ENCODE data around the gene LGI1. TPM values are rescaled to one million over a fixed set of nuclear protein-coding genes. Genes with fewer than 3 reads are reported as not detected.

Gene LGI1
- total RNA-seq, 2 donors from 2014 or later, result 0.60 to 2.6 TPM

DNA sequence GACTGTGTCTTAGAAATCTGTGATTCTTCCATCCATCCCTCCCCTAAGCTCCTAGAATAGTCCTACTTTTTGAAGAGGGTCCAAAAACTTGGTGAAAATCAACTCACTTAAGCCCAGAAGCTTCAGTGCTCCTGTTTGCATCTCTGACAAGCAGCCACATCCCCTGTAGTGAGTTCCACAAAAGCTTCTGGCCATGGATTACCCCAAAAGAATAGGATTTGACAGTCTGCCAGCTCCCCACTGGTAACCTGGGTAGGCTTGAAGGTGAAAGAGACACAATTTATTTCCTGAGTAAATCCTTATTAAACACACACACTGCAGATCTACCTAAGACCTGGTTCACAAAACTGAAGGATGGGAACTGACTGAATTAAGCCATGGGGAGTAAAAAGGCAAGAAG lies 46.5 kb downstream of the LGI1 start:
- Histone ChIP-seq H3K36me3 (ENCODE audit: control insufficient read depth, insufficient read depth, low read length) (no peaks in the 10 kb centered on the region), H3K27ac (ENCODE audit: low read depth, low read length) (no peak overlapping the region), H3K9me3 (ENCODE audit: control insufficient read depth, low read length) (no peaks in the 10 kb centered on the region), H3K27me3 (ENCODE audit: control insufficient read depth, insufficient read depth, low read length, poor library complexity, severe bottlenecking) (no peaks in the 10 kb centered on the region), H3K9ac (ENCODE audit: extremely low read depth, low read length, poor library complexity, severe bottlenecking) (no peak overlapping the region), H3K4me3 (ENCODE audit: low read length) (no peak overlapping the region), H3K4me1 (ENCODE audit: control insufficient read depth, insufficient read depth, low read length) (no peaks in the 10 kb centered on the region)
- TF ChIP-seq, protein P1, sequence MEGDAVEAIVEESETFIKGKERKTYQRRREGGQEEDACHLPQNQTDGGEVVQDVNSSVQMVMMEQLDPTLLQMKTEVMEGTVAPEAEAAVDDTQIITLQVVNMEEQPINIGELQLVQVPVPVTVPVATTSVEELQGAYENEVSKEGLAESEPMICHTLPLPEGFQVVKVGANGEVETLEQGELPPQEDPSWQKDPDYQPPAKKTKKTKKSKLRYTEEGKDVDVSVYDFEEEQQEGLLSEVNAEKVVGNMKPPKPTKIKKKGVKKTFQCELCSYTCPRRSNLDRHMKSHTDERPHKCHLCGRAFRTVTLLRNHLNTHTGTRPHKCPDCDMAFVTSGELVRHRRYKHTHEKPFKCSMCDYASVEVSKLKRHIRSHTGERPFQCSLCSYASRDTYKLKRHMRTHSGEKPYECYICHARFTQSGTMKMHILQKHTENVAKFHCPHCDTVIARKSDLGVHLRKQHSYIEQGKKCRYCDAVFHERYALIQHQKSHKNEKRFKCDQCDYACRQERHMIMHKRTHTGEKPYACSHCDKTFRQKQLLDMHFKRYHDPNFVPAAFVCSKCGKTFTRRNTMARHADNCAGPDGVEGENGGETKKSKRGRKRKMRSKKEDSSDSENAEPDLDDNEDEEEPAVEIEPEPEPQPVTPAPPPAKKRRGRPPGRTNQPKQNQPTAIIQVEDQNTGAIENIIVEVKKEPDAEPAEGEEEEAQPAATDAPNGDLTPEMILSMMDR (conservative IDR thresholded peaks at IDR 0.05), result no peak
- Mint-ChIP-seq H3K36me3 (ENCODE audit: low read depth) (no peaks in the 10 kb centered on the region), H3K27ac (no peak overlapping the region), H3K9me3 (no peaks in the 10 kb centered on the region), H3K4me1 (peaks cover 12% of the 10 kb centered on the region), H3K27me3 (ENCODE audit: insufficient read depth) (peaks cover 4% of the 10 kb centered on the region), H3K4me3 (no peak overlapping the region)
- no peak for DNase-seq

DNA sequence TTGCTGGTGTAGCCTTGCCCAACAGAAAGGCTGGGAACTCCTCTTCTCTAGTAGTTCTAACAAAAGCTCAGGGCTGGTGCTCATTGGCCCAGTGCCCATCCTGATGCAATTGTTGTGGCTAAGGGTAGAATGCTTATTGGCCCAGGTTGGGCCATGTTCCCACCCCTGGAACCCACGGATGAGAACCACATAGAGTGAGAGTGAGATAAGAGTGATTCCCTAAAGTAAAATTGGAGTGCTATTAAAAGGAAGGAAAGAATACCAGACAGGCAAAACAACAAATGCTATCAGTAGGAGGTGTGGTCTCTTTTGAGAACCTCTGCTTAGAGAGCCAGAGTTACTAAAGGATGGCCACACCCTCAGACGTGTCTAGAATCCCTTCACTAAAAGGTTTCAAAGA lies 49.2 kb downstream of the LGI1 start:
- Histone ChIP-seq H3K4me3 (ENCODE audit: low read length) (peak overlapping the region; percentile 29), H3K27me3 (ENCODE audit: control insufficient read depth, insufficient read depth, low read length, poor library complexity, severe bottlenecking) (no peaks in the 10 kb centered on the region), H3K9me3 (ENCODE audit: control insufficient read depth, low read length) (no peaks in the 10 kb centered on the region), H3K27ac (ENCODE audit: low read depth, low read length) (no peak overlapping the region), H3K36me3 (ENCODE audit: control insufficient read depth, insufficient read depth, low read length) (no peaks in the 10 kb centered on the region), H3K9ac (ENCODE audit: extremely low read depth, low read length, poor library complexity, severe bottlenecking) (no peak overlapping the region), H3K4me1 (ENCODE audit: control insufficient read depth, insufficient read depth, low read length) (no peaks in the 10 kb centered on the region)
- no peaks in the 10 kb centered on the region for H3K36me3 Mint-ChIP-seq (ENCODE audit: low read depth)
- TF ChIP-seq, protein P1 (conservative IDR thresholded peaks at IDR 0.05), result no peak
- peaks cover 4% of the 10 kb centered on the region for H3K27me3 Mint-ChIP-seq (ENCODE audit: insufficient read depth)
- 82 to 88% methylated on average over 2 of the region's 2 CpGs for WGBS, 2 experiments (ENCODE audit: insufficient coverage in 1 of 2, insufficient read length in 1 of 2)
- H3K4me3 Mint-ChIP-seq, result no peak overlapping the region
- peaks cover 12% of the 10 kb centered on the region for H3K4me1 Mint-ChIP-seq
- no peak overlapping the region for H3K27ac Mint-ChIP-seq
- DNase-seq, result no peak
- H3K9me3 Mint-ChIP-seq, result no peaks in the 10 kb centered on the region

DNA sequence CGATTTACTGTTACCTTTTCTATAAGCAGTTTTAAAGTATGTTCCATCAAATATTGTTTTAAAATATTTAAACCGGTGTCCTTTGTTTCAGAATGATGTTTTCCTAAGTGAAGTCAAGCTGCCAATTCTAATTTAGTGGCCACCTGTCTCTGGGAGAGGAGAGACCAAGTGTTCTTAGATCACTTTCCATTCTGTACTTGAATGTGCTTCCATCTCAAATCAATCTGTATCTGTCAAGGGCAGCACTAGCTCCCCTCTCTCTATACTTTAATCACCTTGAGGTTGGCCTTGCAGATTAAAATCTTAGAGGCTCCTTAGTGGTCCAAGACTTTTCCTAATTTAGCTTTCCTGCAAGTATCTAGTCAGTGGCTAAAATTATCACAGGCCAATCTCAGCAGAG lies 49.6 kb downstream of the LGI1 start:
- Mint-ChIP-seq H3K4me1 (peaks cover 12% of the 10 kb centered on the region), H3K27me3 (ENCODE audit: insufficient read depth) (no peaks in the 10 kb centered on the region), H3K4me3 (no peak overlapping the region), H3K36me3 (ENCODE audit: low read depth) (no peaks in the 10 kb centered on the region), H3K9me3 (no peaks in the 10 kb centered on the region), H3K27ac (no peak overlapping the region)
- H3K4me3 ChIP-seq (ENCODE audit: low read length), result no peak overlapping the region
- H3K36me3 ChIP-seq (ENCODE audit: control insufficient read depth, insufficient read depth, low read length), result no peaks in the 10 kb centered on the region
- H3K9me3 ChIP-seq (ENCODE audit: control insufficient read depth, low read length), result no peaks in the 10 kb centered on the region
- no peaks in the 10 kb centered on the region for H3K27me3 ChIP-seq (ENCODE audit: control insufficient read depth, insufficient read depth, low read length, poor library complexity, severe bottlenecking)
- H3K27ac ChIP-seq (ENCODE audit: low read depth, low read length), result no peak overlapping the region
- no peak for DNase-seq
- WGBS, 2 experiments (ENCODE audit: insufficient coverage in 1 of 2, insufficient read length in 1 of 2), result 95 to 100% methylated on average over 1 to 2 of the region's 2 CpGs
- no peak overlapping the region for H3K9ac ChIP-seq (ENCODE audit: extremely low read depth, low read length, poor library complexity, severe bottlenecking)
- no peaks in the 10 kb centered on the region for H3K4me1 ChIP-seq (ENCODE audit: control insufficient read depth, insufficient read depth, low read length)
- TF ChIP-seq, protein P1 (conservative IDR thresholded peaks at IDR 0.05), result no peak

Data from endodermal cell (in vitro differentiated cells).